Anterior cingulate cortex (tissue), 58 donors: ENCODE measurements around the gene AOC2.

Experiments
- DNase-seq, 58 donors: peaks; one replicate each; lab custom pipeline; 2025; lab: John Stamatoyannopoulos, UW

Gene AOC2

GRCh38 chr17:42844271-42844670 lies at the start of gene AOC2:
Gene AOC2, plus strand, starts transcription at chr17:42844580. Its CDS starts 47 bp downstream, at chr17:42844627.
- no peak for DNase-seq

GRCh38 chr17:42795061-42795460 lies 49.3 kb upstream of the AOC2 start:
- no peak for DNase-seq

- no peak for DNase-seq
These were observed 48.9 kb upstream of the AOC2 start for GRCh38 chr17:42795465-42795864.

- no peak for DNase-seq
These were observed 48.2 kb upstream of the AOC2 start for GRCh38 chr17:42796066-42796758.

- no peak for DNase-seq
These were observed 47.0 kb upstream of the AOC2 start for GRCh38 chr17:42797067-42798007.

DNA sequence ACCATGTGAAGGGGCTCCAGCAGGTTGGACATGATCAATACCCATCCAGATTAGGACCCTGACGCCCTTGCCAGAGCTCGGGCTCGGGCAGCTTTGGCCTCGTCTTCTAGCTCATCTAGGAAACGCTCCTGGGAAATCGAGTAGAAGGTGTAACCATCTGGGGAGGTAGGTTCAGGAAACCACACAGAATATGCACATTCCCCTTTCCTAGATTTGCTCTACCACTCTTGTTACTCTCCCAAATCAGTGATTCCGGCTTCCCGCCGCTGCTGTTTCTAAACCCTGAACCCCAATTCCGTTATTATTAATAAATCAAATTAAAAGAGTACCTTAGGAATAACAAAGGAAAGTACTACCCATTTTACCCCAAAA lies 46.4 kb upstream of the AOC2 start:
- DNase-seq: no peak

- DNase-seq: peak; percentile 7 to 89 (median 71)
These were observed 45.7 kb upstream of the AOC2 start, which contains the start of the genes CNTD1 and COA3 for GRCh38 chr17:42798383-42799380. Gene CNTD1, plus strand, starts transcription at chr17:42798861. Its CDS starts 207 bp downstream, at chr17:42799068. Gene COA3, minus strand, starts transcription at chr17:42798704. Its CDS starts 23 bp downstream, at chr17:42798681.

DNA sequence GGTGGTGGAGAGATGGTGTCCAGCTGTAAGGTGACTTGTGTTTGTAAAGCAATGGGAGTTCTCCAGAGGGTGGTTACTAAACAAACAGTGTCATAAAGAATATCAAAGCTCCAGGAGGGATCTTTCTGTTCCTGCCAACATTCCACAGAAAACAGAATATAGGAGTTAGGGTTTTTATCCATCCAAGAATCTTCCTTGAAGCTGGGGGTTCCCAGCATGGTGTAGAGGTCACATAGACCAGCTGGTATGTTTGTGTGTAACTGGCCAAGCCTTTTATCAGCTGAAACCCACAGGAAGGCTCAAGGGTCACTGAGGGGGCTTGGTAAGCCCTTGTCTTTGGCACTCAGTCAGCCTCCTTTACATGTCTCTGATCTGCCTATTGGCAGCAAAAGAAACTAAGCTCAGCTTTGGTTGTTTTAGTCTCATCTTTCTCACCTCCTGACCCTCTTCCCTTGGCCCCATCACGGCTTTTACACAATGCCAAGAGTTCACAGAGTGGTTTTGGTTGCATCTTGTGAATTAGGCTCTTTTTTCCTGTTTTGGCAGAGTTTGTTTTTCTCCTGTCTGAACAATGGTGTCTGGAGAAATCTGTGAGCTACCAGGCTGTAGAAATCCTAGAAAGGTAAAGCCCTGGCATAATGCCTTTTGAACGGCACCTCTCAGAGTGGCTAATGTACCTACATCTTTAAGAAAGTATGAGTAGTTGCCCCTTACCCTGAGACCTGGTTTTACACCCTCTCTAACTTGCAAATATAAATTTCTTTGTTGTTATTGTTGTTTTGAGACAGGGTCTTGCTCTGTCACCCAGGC lies 41.1 kb upstream of the AOC2 start:
- DNase-seq: no peak

DNA sequence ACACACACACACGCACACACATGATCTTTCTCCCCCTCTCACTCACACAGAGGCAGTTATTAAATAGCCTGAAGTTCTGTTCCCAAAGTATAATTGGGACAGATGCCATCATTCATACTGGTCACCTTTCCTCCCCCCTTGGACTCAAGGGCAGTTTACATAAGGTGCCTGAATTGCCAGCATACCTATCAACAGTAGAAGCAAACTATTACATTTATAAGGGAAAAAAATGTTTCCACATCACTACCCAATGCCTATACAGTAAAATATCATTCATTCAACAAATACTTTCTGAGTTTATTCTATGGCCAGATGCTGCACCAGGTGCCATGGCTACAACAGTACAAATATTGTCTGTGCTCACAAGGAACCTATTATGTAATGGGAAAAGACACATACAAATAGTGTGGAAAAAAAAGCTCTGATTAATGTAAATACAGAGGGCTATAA lies 39.4 kb upstream of the AOC2 start:
- no peak for DNase-seq

DNA sequence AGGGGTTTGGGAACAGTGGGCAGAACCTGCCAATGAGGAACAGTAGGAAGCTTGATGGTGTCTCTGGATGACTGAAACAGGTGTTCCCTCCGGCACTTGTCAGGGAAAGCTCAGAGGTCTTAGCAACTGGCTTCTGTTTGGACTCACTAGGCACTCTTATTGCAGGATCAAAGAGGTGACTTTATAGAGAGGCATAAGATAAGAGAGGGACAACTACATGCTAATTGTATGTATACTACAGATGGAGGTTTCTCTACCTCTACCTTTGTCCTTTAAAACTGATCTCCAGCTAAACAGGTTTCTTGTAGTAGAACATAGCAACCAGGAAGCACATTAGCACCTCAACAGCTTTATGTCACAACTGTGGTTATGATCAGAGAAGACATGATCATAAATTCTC lies 38.1 kb upstream of the AOC2 start:
- DNase-seq: no peak

DNA sequence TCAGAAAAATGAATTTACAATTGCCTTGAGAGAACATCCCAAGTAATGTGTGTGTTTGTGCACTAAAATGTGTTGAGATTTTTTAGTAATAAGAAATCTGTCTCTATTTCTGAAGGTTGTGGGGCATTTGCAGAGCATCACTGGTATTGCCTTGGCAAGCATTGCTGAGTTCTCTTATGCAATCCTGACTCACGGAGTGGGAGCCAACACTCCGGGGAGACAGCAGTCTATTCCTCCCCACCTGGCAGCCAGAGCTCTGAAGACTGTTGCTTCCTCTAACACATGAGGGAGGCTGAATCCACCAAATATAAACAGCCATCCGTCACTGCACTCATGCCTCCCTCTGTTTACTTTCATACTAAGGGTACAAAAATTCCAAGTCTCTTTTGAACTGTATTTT lies 35.1 kb upstream of the AOC2 start:
- peak in 45 of 58 donors; percentile 1 to 72 (median 27) for DNase-seq

- DNase-seq: no peak
These were observed 29.6 kb upstream of the AOC2 start for GRCh38 chr17:42814633-42815399.

DNA sequence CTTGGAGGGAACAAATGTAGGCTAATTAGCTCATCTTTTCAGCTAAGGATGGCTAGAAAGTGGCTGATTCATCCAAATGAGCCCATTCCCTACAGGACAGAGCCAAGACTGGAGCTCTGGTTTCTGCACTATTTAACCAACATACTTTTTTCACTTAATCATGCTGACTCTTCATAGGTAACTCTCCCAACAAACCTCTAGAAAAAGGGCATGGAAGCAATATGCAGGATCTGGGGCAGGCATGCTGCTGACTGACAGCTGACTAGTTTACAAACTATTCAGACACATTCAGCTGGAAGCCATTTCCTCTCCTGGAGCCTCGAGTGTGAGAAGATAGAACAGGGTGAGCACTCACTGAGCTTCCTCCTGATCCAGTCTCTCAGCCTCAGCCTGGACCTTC lies 26.5 kb upstream of the AOC2 start:
- DNase-seq: no peak

GRCh38 chr17:42818379-42818778 lies 26.0 kb upstream of the AOC2 start:
- no peak for DNase-seq

DNA sequence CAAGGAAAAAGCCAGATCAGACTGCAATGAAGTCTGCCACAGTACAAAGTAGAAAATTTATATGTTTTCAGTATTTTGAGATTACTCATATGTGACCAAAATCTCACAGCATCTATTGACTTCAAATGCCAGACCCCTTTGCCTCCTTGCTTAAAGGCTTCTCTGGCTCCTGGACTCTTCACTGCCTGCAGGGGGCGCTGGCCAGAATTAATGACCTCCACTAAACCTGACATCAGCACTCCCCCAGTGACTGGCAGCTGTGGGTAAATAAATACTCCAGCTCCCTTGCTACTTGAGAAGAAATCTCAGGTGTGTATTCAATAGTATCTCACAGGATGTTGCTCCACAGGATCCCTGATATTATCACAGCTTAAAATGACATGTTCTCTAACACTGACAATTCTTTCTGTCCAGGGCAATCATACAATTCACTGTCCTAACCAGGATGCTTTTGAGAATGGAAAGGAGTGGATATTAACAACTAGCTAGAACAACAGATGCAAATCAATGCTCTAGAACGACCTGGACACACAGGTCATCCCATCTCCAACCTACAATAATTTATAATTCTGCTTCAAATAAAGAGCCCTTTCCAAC lies 24.3 kb upstream of the AOC2 start:
- peak in 2 of 58 donors; percentile 4 to 39 for DNase-seq

DNA sequence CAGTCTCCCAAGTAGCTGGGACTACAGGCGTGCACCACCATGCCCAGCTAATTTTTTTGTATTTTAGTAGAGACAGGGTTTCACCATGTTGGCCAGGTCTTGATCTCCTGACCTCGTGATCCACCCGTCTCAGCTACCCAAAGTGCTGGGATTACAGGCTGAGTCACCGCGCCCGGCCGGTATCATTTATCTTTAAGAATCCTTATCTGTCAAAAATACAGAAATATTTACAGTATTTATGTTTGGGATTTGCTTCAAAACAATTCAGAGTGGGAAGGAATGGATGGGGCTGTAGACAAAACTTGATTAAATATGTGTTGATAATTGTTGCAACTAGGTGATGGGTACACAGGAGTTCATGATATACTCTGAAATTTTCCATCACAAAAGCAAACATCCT lies 23.2 kb upstream of the AOC2 start:
- no peak for DNase-seq

DNA sequence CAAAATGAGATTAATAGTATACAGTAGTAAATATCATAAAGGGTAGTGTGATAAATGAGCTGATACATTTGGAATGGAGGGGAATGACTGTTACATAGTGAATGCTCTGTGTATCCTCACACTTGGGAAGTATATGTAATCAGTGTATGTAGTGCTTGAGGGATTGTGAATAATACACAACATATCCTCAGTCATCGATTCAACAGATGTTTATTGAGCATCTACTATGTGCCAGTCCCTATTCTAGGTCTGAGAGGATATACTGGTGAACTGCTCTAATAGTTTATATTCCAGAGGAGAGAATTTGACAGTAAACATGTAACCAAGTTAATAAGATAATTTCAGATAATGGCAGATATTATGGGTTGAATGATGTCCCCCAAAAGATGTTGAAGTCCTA lies 16.9 kb upstream of the AOC2 start:
- no peak for DNase-seq

GRCh38 chr17:42830971-42831370 lies 13.4 kb upstream of the AOC2 start:
- DNase-seq: no peak
